ENCODE results near the gene ZNF219.

DNA sequence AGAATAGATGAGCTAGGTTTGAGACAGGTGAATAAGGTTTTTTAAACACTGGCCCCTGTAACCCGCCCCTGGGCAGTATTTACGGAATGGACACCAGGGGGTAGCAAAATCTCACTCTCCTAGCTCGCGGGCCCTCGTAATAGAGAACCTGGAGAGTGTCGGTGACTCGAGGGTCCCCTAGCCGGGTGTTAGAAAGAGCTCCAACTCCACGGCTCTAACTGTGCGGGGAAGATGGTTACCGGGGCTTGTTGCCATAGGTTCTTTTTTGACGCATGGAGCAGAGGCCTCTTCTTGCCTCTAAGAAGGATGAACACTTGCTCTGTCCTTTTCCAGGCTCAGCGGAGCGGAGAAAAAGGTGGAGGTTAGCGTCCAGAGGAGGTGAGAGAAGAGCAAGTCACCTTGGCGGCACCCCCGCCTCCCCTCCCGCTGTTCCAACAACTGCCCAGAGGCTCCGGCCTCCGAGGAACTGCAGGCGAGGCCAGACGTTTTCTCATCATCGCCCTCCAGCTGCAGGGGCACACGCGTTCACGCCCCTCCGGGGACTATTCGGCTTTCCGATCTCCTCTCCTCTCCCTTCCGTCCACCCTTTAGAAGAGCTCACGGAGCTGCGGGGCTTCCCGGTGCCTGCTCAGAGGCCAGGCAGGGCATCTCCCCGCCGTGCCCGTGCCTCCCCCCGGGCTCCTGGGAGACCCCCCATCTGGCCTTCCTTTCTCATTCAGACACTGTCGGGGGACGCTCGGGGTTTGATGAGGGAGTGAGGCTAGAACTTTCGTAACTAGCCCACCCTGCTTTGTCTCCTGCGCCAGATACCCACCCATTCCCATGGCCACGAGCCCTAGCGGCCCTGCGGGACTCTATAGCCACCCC lies 29.7 kb downstream of the ZNF219 start:
- TF ChIP-seq, protein P1, sequence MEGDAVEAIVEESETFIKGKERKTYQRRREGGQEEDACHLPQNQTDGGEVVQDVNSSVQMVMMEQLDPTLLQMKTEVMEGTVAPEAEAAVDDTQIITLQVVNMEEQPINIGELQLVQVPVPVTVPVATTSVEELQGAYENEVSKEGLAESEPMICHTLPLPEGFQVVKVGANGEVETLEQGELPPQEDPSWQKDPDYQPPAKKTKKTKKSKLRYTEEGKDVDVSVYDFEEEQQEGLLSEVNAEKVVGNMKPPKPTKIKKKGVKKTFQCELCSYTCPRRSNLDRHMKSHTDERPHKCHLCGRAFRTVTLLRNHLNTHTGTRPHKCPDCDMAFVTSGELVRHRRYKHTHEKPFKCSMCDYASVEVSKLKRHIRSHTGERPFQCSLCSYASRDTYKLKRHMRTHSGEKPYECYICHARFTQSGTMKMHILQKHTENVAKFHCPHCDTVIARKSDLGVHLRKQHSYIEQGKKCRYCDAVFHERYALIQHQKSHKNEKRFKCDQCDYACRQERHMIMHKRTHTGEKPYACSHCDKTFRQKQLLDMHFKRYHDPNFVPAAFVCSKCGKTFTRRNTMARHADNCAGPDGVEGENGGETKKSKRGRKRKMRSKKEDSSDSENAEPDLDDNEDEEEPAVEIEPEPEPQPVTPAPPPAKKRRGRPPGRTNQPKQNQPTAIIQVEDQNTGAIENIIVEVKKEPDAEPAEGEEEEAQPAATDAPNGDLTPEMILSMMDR (IDR thresholded peaks at IDR 0.05), result peak in 1 of 2 donors; percentile 38
- TF ChIP-seq POLR2AphosphoS5 (IDR thresholded peaks at IDR 0.05) (no peak), POLR2A (IDR thresholded peaks at IDR 0.05) (no peak)
